Stimulated activated CD4-positive, alpha-beta T cell treated with anti-CD3 and anti-CD28 coated beads, TNF-alpha, amount 100 ng/mL, for 4 hours (primary cell): ENCODE data around the gene CDK11A.
"Not testable (repeated sequence)": the region's sequence is repeated elsewhere in the genome, so short reads cannot be mapped to it uniquely, and the experiment has no call there.

Experiments used
- DNase-seq, 3 experiments: peaks; one replicate each; pipeline ENCODE4 v3.0.0-alpha.2; 2020; ENCODE audit warnings: low read depth in 3 of 3

The CDK11A gene

DNA sequence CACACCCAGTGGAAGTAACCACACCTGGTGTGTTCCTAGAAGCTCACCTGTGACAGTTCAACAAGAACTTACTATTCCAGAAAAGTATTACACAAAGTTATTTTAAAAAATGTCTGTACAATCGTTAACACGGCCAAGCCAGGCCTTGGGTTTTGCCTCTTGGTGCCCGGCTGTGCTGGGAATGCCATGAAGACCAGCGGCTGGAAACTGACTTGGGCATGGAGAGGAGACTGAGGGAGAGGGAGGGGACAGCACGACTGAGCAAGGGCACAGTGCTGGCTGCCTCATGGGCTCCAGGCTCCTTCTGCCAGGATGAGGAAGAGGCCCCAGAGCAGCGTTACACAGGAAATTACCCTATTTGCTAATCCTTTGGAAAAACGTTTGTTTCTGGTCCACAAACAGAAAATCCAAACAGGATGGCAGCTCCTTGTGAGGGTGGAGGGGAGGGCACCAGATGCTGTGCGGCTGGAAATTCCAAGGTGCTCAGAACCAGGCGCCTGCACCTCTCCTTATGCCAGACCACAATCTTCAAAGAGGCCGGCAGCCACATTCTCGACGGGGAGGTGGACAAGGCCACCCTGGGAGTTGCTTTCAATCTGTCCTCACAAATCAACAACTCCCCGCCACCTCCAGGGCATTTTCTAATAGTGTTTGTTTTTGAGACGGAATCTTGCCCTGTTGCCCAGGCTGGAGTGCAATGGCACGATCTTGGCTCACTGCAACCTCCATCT, 61.2 kb downstream of the CDK11A start:
- DNase-seq, result not testable (repeated sequence)

- DNase-seq, result not testable (repeated sequence)
Observed at GRCh38 chr1:1662392-1662791, 61.8 kb downstream of the CDK11A start.

- peak; percentile 93 to 99 (median 97) for DNase-seq
Observed at GRCh38 chr1:1658583-1659549, 65.3 kb downstream of the CDK11A start, which contains the start of gene CDK11B. Gene CDK11B (minus strand): TSS chr1:1659004. CDS start chr1:1657485, 1,519 bp downstream.
